Gastrocnemius medialis (tissue), 4 donors: ENCODE results near the gene OTOF.

ENCODE experiments used
- CTCF ChIP-seq, 5 experiments: fragments of 450-650 bp in 3 of 5; fragments of 200-600 bp in 2 of 5; sonication (generic) in 2 of 5; IDR thresholded peaks in 4 of 5; conservative IDR thresholded peaks in 1 of 5; 1 replicate in 4 of 5; 2 replicates in 1 of 5; pipeline ENCODE4 v1.5.1; 2016 to 2019; ENCODE audit warnings: antibody characterized with exemption in 5 of 5, mild to moderate bottlenecking in 3 of 5, moderate library complexity in 3 of 5
- POLR2A ChIP-seq, 2 donors: fragments of 450-650 bp; IDR thresholded peaks; one replicate each; pipeline ENCODE4 v1.6.1; 2017; ENCODE audit warnings: antibody characterized with exemption in 2 of 2, mild to moderate bottlenecking in 2 of 2, moderate library complexity in 2 of 2

DNA sequence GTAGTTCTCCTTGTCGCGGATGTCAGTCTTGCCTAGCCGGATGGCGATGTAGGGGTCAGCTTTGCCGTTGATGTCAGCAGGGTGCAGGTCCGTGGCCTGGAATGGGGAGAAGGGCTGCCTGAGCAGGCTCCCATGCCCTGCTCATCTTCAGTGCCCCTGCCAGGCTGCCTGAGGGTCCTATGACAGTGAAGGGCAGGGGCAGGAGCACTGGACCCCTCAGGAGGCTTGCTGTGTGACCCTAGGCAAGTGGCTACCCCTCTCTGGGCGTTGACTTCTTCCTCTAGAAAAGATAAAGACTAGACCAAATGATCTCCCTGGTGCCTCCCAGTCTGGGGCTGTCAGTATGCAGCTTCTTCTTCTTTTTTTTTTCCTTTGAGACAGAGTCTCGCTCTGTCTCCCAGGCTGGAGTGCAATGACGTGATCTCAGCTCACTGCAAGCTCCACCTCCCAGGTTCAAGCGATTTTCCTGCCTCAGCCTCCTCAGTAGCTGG, 11.9 kb downstream of the OTOF start:
- TF ChIP-seq CTCF (IDR thresholded peaks at IDR 0.05 in 4 of 5, conservative IDR thresholded peaks at IDR 0.05 in 1 of 5) (no peak), POLR2A (IDR thresholded peaks at IDR 0.05) (no peak)
